NCI-H1930 (cell line): ENCODE measurements around the gene MATR3.

Experiments used
- DNase-seq, 2 experiments: peaks; one replicate each; lab custom pipeline; 2025; lab: John Stamatoyannopoulos, UW

The MATR3 gene

DNA sequence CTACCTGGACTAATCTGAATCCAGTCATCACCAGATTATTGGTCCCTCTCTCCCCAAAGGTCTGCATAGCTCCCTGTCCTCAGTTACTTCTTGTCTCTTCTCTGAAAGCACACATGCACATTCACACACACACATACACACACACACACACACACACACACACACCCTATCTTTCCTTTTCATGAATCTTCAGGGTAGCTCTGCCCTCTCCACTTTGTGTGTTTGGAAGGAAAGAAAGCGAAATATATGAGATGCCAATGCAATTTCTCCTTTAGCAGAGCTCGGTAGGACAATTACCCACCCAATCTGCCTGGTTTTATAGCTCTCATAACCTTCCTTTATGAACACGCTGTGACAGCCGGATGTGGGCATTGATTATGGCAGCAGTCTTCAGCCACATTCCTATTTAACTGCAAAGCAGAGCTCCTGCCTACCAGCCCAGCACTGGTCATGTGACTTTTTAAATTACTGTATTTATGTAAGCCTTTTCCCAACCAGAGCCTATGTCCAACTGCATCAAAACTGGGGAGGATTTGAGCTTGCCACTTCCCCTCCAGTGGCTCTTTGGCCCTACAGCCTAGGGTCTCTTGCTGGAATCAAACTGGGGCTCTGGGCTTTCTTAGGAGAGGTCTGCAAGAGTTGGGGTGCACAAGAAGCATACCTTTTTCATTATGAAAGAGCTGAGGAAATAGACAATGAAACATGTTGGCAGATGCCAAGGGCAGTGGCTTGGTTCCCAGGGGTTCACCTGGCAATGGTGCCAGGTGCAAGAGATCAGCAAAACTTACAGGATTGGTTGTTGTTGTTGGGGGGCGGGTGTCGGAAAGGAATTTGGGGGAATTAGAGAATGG, 20.8 kb upstream of the MATR3 start:
- no peak for DNase-seq

DNA sequence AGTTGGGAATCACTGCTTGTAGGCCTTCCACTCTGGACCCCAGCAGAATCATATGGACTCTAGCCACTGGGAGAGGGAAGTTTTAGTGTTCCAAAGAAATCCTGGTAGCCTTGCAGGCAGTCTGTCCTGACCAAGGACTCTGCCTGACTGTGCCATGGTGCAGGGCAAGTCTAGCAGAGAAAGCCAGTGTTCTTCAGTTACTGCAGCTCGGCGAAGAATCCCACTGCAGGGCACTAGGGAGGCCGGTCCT, 20.3 kb upstream of the MATR3 start:
- no peak for DNase-seq

DNA sequence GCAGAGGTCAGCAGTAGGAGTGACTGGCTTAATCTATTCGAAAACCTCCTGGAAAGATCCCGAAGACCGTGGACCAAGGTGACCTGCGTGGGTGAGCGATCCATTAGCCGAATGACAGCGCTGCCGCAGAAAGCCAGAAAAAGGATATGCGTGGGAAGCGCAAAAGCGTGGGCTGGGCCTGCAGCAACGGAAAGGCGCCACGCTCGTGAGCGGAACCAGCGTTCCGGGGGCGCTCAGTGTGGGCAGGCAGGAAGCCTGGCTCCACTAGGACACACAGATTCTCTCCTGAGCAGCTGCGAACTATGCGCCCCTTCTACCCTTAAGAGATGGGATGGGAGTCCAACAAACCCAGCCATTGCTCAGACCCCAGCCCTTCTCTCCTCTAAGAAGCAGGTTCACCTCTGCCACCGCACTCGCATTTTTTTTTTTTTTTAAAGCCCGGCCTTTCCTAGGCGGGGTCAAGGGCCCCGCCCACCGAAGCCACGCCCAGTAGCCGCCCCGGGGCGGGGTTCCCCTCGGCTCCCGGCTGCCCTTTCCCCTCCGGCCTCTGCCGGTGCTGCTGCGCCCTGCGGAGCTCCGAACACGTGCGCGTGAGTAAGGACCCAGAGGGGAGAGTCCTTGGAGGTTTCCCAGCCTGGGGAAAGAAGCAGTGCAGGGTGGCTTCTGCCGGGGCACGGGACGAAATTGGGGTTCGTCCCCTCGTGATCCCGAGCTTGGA, 19.8 kb upstream of the MATR3 start:
- DNase-seq: peak; percentile 68 to 69

DNA sequence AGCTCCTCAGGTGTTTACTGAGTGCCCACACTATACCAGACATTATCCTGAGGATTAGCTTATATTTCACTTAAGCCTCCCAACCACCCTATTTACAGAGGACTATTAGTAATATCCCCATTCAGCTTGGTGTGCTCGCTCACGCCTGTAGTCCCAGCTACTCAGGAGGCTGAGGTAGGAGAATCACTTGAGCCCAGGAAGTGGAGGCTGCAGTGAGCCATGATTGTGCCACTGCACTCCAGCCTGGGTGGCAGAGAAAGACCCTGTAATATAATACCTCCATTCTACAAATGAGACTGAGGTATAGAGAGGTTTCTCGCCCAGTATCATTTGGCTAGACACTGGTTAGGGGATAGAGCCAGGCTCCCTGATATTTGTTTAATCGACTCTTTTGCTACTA, 18.0 kb upstream of the MATR3 start:
- no peak for DNase-seq

DNA sequence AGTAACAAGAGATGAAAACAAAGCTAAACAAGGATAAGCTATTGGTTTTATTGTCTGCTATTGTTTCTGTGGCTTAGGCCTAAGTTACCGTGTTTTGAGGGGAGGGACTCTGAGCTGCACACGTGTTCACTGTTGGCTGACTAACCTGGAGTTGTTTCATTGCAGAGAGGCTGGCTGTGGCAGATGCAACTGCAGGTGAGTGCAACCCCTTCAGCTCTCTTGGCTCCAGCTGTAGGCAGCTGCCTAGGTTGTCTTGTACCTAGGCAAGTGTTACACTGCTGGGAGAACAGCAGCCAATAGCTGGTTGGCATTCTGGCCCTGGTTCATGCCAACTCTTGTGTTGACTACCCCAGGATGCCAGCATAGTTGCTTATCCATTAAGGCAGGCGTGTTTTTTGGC, 17.6 kb upstream of the MATR3 start:
- DNase-seq: no peak

DNA sequence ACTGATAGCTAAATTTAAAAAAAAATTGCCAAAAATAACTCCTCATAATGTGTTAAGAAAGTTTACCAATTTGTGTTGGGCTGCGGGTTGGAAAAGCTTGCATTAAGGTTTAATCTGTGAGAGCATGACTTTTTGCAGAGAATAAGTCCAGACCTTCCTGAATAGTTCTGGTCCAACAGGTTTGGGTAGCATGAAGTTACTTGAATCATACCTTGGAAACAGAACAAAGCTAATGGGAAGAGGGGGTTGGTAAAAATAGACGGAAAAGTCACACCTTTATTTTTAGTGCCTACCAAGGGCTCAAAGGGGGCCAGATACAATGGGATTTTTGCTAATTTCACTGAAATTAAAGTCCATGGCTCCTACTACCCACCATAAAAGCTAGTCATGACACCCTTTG, 17.1 kb upstream of the MATR3 start:
- no peak for DNase-seq

DNA sequence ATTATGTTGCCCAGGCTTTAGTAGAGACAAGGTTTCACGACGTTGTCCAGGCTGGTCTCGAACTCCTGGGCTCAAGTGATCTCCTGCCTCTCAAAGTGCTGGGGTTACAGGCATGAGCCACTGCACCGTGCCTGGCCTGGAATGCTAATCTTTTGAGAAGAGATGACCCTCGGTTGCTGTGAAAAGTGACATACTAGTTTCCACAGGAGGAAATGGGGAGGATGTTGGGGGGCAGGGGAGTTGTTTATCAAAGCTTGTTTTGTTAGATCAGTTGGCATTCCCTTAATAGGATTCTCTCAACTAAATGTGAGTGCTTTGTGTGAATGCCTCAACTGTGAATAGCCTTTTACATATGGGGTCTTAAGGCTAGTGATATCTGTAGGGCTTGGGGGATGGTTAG, 16.4 kb upstream of the MATR3 start:
- DNase-seq: no peak

DNA sequence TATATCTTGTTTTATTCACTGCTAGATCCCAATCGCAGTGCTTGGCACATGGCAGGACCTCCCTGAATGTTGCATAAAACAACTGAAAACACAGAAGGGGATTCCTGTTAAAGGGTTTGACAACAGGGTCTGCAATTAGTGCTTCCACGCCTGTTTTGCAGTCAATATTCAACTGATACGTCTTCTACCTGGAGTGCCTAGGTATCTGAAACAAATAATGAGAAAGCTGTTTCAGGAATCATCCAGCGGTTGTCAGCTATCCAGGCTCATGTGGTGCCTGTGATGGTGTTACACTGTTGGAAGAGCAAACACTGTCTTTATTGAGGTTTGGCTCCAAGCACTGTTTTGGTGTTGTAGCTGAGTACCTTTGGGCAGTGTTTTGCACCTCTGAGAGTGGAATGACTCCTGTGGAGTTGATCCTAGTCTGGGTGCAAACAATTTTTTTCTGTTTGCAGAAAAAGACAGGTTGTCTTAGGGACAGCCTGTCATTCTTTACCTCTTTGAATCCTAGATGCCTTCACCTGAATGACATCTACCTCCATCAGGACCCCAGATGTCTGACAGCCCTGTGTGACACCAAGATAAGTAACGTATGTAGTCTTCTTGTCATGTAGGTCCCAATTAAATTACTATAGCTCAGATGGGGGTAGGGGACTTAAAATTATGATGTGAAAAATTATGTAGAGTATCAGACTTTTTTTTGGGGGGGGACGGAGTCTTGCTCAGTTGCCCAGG, 14.8 kb upstream of the MATR3 start:
- no peak for DNase-seq

DNA sequence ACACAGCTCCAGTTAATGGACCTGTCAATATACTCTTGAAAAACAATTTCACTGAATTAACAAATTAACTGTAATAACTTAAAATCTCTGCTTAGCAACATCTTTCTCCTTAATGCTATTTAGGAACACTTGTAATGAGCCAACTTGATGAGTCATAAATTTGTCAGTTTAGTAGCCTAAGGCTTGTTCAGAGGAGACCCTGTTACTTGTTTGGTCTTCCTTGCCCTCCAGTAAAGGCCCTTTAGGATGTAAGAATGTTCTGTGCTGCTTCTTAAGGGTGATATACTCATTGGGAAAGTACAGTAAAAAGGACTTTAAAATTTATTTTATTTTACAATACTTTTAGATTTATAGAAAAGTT, 11.4 kb upstream of the MATR3 start:
- no peak for DNase-seq

DNA sequence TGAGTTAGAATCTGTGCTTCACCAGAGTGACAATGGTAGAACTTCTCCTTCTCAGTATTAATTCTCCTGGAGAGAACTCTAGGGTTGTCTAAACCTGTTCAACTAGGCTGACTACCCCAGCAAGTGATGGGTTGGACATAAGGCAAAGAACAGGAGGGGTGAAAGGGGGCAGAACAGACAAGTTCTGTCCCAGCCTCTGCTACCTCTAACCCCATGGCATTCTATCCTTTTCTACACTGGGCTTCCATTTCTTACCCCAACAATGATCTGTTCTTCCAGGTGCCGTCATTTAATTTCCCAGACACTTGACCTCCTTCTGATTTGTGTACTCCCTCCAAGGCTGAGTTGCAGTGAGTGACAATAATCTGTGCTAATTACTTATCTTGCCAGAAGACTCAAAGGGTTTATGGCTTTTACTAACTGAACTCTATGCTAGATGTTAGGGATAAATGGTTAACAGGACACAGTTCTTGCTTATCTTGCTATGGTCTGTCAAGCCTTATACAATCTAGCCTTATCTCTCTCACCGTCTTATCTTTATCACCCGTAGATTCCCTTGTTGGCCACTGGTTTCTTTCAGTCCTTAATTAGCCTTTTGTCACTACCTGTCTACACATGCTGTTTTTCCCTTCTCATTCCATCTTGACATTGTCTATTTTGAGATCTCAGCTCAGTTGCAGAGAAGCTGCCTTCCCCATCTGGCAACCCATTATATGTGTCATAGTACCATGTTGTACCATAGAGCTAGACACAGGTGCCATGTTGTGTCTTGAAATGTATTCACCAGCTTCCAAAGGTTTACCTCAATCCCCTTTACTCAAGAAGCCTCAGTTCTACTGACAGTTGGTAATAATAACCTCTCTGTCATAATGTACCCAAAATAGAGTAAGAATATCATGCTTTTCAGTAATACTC, 10.0 kb upstream of the MATR3 start:
- no peak for DNase-seq

DNA sequence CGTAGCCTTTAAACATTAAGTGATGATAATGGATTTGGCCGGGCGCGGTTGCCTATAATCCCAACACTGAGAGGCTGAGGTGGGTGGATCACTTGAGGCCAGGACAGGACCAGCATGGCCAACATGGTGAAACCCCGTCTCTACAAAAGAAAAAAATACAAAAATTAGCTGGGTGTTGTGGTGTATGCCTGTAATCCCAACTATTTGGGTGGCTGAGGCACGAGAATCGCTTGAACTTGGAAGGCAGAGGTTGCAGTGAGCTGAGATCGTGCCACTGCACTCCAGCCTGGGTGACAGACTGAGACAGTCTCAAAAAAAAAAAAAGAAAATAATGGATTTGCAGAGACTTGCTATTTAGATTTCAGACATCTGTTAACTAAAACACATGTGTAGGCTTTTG, 9.2 kb upstream of the MATR3 start:
- no peak for DNase-seq

DNA sequence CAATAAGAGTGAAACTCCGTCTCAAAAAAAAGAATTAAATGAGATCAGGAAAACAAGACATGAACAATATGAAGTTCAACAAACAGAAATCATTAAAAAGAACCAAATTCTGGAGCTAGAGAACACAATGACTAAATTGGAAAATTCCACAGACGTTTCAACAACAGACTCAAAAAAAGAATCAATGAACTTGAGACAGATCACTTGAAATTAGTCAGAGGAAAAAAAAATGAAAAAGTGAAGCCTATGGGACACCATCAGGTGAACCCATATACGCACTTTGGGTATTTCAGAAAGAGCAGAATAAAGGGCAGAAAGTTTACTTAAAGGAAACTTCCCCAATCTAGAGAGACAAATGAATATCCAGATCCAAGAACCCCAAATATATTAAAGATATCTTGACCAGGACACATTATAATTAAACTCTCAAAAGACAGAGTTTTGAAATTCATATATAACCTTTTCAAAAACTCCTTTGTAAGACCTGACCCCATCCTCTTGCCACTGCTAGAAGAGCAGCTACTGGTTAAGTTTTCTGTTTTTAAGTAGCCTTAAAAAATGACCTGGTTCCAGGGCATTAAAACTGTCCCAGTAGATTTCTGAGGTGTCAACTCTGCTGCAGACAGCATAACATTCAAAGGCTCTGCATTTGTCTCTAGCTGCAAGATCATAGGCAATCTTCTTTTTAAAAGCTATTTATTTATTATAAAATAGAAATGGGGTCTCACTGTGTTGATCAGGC, 7.7 kb upstream of the MATR3 start:
- DNase-seq: no peak

DNA sequence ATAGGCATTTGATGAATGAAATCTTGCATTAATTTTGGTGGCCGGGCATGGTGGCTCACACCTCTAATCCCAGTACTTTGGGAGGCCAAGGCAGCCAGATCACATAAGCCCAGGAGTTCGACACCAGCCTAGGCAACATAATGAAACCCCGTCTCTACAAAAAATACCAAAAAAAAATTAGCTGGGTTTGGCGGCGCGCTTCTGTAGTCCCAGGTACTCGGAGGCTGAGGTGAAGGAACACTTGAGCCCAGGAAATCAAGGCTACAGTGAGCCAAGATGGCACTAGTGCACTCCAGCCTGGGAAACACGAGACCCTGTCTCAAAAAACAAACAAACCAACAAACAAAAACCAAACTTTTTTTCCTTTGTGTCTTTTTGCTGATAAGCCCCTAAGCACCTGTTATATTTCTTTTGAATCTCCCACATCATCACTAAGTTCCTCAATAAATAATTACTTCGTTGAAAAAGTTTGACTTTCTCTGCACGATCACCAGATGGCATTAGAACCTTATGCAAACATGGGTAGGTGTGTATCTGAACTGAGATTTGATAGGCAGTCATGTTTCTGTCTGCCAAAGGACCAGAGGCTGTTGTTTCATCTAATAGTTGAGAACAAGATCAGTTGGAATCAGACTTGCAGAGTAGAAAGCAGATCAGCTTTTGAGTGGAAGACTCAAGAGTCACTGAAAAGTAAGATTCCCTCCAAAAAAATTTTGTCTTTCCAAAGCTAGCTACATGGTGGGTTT, 5.5 kb upstream of the MATR3 start:
- DNase-seq: no peak

DNA sequence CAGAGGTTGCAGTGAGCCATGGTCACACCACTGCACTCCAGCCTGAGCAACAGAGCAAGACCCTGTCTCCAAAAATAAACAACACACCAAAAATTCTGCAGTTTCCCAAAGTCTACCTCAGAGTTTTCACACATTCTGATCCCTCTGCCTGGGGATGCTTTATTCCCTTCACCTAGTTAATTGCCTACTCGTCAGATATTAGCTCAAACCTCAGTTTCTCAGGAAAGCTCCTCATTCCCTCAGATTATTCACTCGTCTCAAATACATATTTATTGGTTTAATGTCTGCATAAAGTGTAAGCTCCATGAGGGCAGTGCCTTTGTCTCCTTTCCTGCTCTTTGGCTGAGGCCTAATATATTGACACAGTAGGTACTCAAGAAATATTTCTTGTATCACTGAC, 2.5 kb upstream of the MATR3 start:
- DNase-seq: no peak

DNA sequence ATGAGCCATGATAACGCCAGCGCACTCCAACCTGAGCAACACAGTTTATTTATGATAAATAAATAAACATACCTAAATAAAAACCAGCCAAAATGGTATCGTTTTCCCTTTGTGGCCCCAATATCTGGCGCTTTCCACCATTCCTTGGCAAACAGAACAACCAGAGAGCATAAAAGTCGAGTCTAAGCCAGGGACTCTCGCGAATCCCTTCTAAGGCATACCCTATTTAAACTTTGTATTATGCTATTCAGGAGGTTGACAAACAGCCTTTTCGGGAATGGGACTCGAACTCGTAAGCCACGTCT, 386 bp upstream of the MATR3 start:
- no peak for DNase-seq

DNA sequence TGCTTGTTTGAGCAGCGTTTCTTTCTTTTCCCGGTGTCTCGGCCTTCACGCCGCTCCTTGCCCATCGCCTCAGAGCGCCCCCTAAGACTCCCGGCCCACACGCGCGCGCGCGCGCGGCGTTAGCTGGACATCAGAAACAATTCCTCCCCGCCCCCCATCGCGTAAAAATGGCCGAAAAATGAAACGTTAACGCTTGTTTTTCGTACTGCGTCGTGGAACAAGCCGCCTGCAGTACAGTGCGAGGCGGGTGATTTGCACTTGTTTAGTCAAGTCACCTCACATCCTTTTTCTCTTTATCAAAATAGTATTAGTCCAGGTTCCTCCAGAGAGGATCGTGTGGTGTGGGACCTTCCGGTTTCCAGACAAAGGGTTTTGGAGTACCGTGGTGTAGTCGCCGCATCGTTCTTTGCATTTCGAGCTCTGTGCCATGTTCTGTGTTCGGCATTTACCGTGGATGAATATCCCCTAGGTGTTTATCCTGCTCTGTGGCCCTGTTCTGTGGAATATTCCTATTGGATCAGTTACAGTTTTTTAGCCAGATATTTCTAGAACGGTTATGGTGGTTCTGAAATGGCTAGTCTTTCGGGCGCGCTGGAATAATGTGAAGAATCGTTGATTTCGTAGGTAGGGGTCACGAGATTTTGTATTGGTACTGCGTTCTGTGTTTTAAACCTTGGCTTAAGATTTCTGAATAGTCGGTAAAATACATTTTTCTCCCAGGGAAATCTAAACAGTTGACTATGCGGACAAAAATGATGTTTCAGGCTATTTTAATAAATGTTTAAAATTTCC, 1.0 kb downstream of the MATR3 start:
- peak; percentile 40 to 64 for DNase-seq

DNA sequence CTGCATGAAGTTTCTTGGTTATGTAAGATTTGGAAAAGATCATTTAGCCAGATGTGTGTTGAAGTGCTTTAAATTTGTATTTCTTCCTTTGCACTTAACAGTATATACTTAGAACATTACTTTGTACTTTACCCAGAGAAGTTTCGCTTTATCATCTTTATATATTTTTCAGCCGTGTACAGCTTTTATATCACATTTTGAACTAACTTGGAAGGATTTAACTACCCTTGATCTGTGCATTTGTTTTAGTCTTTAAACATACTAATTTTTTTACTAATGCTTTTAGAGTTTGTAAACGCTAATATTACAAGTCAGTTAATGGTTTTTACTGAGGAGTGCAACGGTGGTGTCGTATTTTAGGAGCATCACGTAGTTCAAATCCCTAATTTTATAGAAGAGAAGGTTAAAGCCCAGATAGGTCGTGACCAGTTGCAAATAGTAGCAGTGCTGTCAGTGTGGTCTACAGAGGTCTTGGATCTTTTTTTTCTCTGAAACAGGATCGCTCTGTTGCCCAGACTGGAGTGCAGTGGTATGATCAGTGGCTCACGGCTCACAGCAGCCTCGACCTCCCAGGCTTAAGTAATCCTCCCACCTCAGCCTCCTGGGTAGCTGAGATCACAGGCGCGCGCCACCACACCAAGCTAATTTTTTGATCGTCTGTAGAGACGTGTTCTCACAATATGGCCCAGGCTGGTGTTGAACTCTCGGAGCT, 2.0 kb downstream of the MATR3 start:
- no peak for DNase-seq

DNA sequence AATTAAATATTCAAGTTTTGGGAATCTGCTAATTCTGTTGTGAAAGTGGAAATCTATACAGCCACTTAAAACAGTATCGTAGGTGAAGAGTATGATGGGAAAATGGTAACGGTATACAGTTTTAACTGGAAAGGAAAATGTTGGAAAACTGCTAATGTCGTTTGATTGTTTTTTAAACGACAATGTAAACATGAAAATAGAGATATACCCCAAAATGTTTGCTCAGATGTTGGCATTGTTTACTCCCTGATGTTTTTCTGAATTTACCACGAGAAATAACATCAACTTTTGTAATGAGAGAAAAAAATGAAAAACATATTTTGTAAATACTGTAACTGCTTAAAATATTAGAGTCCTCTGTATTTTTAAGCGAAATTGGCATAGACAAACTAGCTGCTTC, 2.7 kb downstream of the MATR3 start:
- DNase-seq: no peak

DNA sequence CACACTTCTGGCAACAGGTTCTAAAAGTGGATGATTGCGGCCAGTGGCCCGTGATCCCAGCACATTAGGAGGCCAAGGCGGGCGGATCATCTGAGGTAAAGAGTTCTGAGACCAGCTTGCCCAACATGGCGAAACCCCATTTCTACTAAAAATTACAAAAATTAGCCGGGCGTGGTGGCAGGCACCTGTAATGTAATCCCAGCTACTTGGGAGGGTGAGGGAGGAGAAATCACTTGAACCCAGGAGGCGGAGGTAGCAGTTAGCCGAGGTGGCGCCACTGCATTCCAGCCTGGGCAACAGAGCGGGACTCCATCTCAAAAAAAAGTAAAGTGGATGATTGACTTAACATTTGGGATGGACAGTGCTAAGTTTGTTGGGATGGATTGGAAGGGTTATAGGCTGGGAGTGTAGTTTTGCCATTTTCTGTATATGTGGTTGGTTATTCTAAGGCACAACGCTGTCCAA, 3.4 kb downstream of the MATR3 start:
- no peak for DNase-seq
